Skeletal muscle tissue (tissue), 4 donors: ENCODE results near the gene NPAS2. TPM values are rescaled to one million over a fixed set of nuclear protein-coding genes. Genes with fewer than 3 reads are reported as not detected.
A peak's percentile ranks its signal among the peaks of the same experiment; 100 is the strongest.

Experiments
- H3K27ac ChIP-seq: one replicate; pipeline ENCODE4 v1.7.0; 2013; ENCODE audit warnings: mild to moderate bottlenecking, low read depth, low read length, inconsistent platforms
- H3K27me3 ChIP-seq, 3 donors: one replicate each; pipeline ENCODE4 v1.7.0; 2013; ENCODE audit warnings: low read length in 3 of 3; ENCODE audit not compliant: control insufficient read depth in 3 of 3, insufficient read depth in 3 of 3
- H3K36me3 ChIP-seq, 3 donors: one replicate each; pipeline ENCODE4 v1.7.0; 2013; ENCODE audit warnings: low read length in 3 of 3; ENCODE audit not compliant: control insufficient read depth in 3 of 3, insufficient read depth in 3 of 3
- H3K4me1 ChIP-seq, 3 donors: one replicate each; pipeline ENCODE4 v1.7.0; 2013; ENCODE audit warnings: low read length in 3 of 3, mild to moderate bottlenecking in 3 of 3; ENCODE audit not compliant: control insufficient read depth in 3 of 3, insufficient read depth in 3 of 3
- H3K4me3 ChIP-seq, 3 donors: one replicate each; pipeline ENCODE4 v1.7.0; 2013; ENCODE audit warnings: low read length in 3 of 3
- H3K9ac ChIP-seq, 3 donors: one replicate each; pipeline ENCODE4 v1.7.0; 2013; ENCODE audit warnings: low read length in 3 of 3, mild to moderate bottlenecking in 3 of 3, moderate library complexity in 2 of 3, low read depth in 1 of 3
- H3K9me3 ChIP-seq, 3 donors: one replicate each; pipeline ENCODE4 v1.7.0; 2013; ENCODE audit warnings: low read length in 3 of 3; ENCODE audit not compliant: control insufficient read depth in 3 of 3
- total RNA-seq: library from RNA; depleted of rRNA; stranded (reverse); fragments of >200 nt; gene quantifications from one replicate; pipeline ENCODE4 v1.2.3, GENCODE V29; 2014
- donor health status: Osteomylitis.

NPAS2 gene
- total RNA-seq, 1 donor from 2014 or later: 7.8 TPM

GRCh38 chr2:100972452-100972851, 152.5 kb downstream of the NPAS2 start:
- Histone ChIP-seq H3K36me3 (peaks cover 37 to 60% (median 49%) of the 10 kb centered on the region in 3 donors), H3K4me3 (no peak overlapping the region), H3K9ac (no peak overlapping the region), H3K4me1 (no peaks in the 10 kb centered on the region), H3K9me3 (no peaks in the 10 kb centered on the region), H3K27me3 (no peaks in the 10 kb centered on the region), H3K27ac (no peak overlapping the region)

- no peak overlapping the region for H3K4me3 ChIP-seq
- no peaks in the 10 kb centered on the region for H3K4me1 ChIP-seq
- peaks cover 31 to 53% (median 38%) of the 10 kb centered on the region in 3 donors for H3K36me3 ChIP-seq
- H3K27me3 ChIP-seq: no peaks in the 10 kb centered on the region
- H3K27ac ChIP-seq: no peak overlapping the region
- no peak overlapping the region for H3K9ac ChIP-seq
- no peaks in the 10 kb centered on the region for H3K9me3 ChIP-seq
Observed at GRCh38 chr2:100974712-100975520, 155.0 kb downstream of the NPAS2 start.

GRCh38 chr2:100975521-100975785, 155.5 kb downstream of the NPAS2 start:
- H3K27ac ChIP-seq: no peak overlapping the region
- H3K27me3 ChIP-seq: no peaks in the 10 kb centered on the region
- no peaks in the 10 kb centered on the region for H3K4me1 ChIP-seq
- H3K36me3 ChIP-seq: peaks cover 28 to 53% (median 38%) of the 10 kb centered on the region in 3 donors
- H3K9ac ChIP-seq: no peak overlapping the region
- no peaks in the 10 kb centered on the region for H3K9me3 ChIP-seq
- H3K4me3 ChIP-seq: no peak overlapping the region

- H3K9ac ChIP-seq: no peak overlapping the region
- H3K4me3 ChIP-seq: no peak overlapping the region
- no peaks in the 10 kb centered on the region for H3K27me3 ChIP-seq
- peaks cover 28 to 48% (median 34%) of the 10 kb centered on the region in 3 donors for H3K36me3 ChIP-seq
- H3K9me3 ChIP-seq: no peaks in the 10 kb centered on the region
- H3K4me1 ChIP-seq: no peaks in the 10 kb centered on the region
- no peak overlapping the region for H3K27ac ChIP-seq
Observed at GRCh38 chr2:100976061-100976460, 156.1 kb downstream of the NPAS2 start.

GRCh38 chr2:100976645-100977391, 156.9 kb downstream of the NPAS2 start:
- peaks cover 25 to 45% (median 36%) of the 10 kb centered on the region in 3 donors for H3K36me3 ChIP-seq
- H3K4me3 ChIP-seq: no peak overlapping the region
- no peaks in the 10 kb centered on the region for H3K27me3 ChIP-seq
- no peaks in the 10 kb centered on the region for H3K4me1 ChIP-seq
- H3K27ac ChIP-seq: no peak overlapping the region
- no peaks in the 10 kb centered on the region for H3K9me3 ChIP-seq
- no peak overlapping the region for H3K9ac ChIP-seq

- H3K27ac ChIP-seq: no peak overlapping the region
- H3K4me3 ChIP-seq: no peak overlapping the region
- no peaks in the 10 kb centered on the region for H3K27me3 ChIP-seq
- H3K9ac ChIP-seq: no peak overlapping the region
- no peaks in the 10 kb centered on the region for H3K4me1 ChIP-seq
- H3K9me3 ChIP-seq: no peaks in the 10 kb centered on the region
- H3K36me3 ChIP-seq: peaks cover 25 to 48% (median 43%) of the 10 kb centered on the region in 3 donors
Observed at GRCh38 chr2:100977511-100977910, 157.6 kb downstream of the NPAS2 start.

- Histone ChIP-seq H3K9ac (peak overlapping the region in 1 of 3 donors; percentile 10), H3K36me3 (peaks cover 28 to 47% (median 40%) of the 10 kb centered on the region in 3 donors), H3K27ac (no peak overlapping the region), H3K9me3 (no peaks in the 10 kb centered on the region), H3K4me3 (no peak overlapping the region), H3K27me3 (no peaks in the 10 kb centered on the region), H3K4me1 (no peaks in the 10 kb centered on the region)
Observed at GRCh38 chr2:100978582-100979191, 158.7 kb downstream of the NPAS2 start.

GRCh38 chr2:100980046-100980445, 160.1 kb downstream of the NPAS2 start:
- Histone ChIP-seq H3K9me3 (no peaks in the 10 kb centered on the region), H3K27ac (no peak overlapping the region), H3K36me3 (peaks cover 21 to 39% (median 29%) of the 10 kb centered on the region in 3 donors), H3K4me1 (no peaks in the 10 kb centered on the region), H3K4me3 (no peak overlapping the region), H3K27me3 (no peaks in the 10 kb centered on the region), H3K9ac (no peak overlapping the region)

- H3K4me1 ChIP-seq: no peaks in the 10 kb centered on the region
- no peak overlapping the region for H3K9ac ChIP-seq
- H3K9me3 ChIP-seq: no peaks in the 10 kb centered on the region
- H3K27ac ChIP-seq: no peak overlapping the region
- H3K4me3 ChIP-seq: no peak overlapping the region
- no peaks in the 10 kb centered on the region for H3K27me3 ChIP-seq
- peaks cover 18 to 30% (median 20%) of the 10 kb centered on the region in 3 donors for H3K36me3 ChIP-seq
Observed at GRCh38 chr2:100981011-100981410, 161.1 kb downstream of the NPAS2 start.

- H3K4me1 ChIP-seq: no peaks in the 10 kb centered on the region
- H3K9ac ChIP-seq: no peak overlapping the region
- no peak overlapping the region for H3K27ac ChIP-seq
- H3K4me3 ChIP-seq: no peak overlapping the region
- peaks cover 10 to 17% (median 14%) of the 10 kb centered on the region in 3 donors for H3K36me3 ChIP-seq
- H3K27me3 ChIP-seq: no peaks in the 10 kb centered on the region
- H3K9me3 ChIP-seq: no peaks in the 10 kb centered on the region
Observed at GRCh38 chr2:100982431-100982861, 162.5 kb downstream of the NPAS2 start.
